NT2/D1 (cell line): ENCODE data around the gene REV1.

ENCODE experiments used
- SUZ12 ChIP-seq: IDR thresholded peaks from 2 replicates; pipeline ENCODE4 v1.6.1; 2011; ENCODE audit not compliant: insufficient read length, insufficient read depth; ENCODE audit errors: extremely low read depth
- YY1 ChIP-seq: IDR thresholded peaks from 2 replicates; pipeline ENCODE4 v1.6.1; 2011; ENCODE audit not compliant: insufficient read length, insufficient read depth
- ZNF274 ChIP-seq: IDR thresholded peaks from 2 replicates; pipeline ENCODE4 v1.6.1; 2011; ENCODE audit warnings: mild to moderate bottlenecking, low read depth, low read length

- TF ChIP-seq SUZ12 (no peak), YY1 (no peak), ZNF274 (no peak)
These were observed 124.2 kb downstream of the REV1 start for GRCh38 chr2:99365661-99366060.
